Neural crest cell (in vitro differentiated cells): ENCODE measurements around the gene PATE4. TPM values are rescaled to one million over a fixed set of nuclear protein-coding genes. Genes with fewer than 3 reads are reported as not detected.
A peak's percentile ranks its signal among the peaks of the same experiment; 100 is the strongest.

Experiments used
- DNase-seq: peaks from one replicate; pipeline ENCODE4 v3.0.0; 2021; ENCODE audit warnings: low read depth, mixed read lengths, low spot score
- H3K27ac Mint-ChIP-seq: one replicate; pipeline ENCODE4 v1.8.0; 2021; ENCODE audit warnings: mild to moderate bottlenecking, mixed read lengths; ENCODE audit not compliant: unreplicated experiment
- H3K27me3 Mint-ChIP-seq: 2 replicates; pipeline ENCODE4 v1.8.0; 2021; ENCODE audit warnings: low read depth, mild to moderate bottlenecking, mixed read lengths
- H3K36me3 Mint-ChIP-seq: 2 replicates; pipeline ENCODE4 v1.8.0; 2021; ENCODE audit warnings: low read depth, mild to moderate bottlenecking, mixed read lengths
- H3K4me1 Mint-ChIP-seq: 2 replicates; pipeline ENCODE4 v1.8.0; 2021; ENCODE audit warnings: mixed read lengths
- H3K4me3 Mint-ChIP-seq: one replicate; pipeline ENCODE4 v1.8.0; 2021; ENCODE audit warnings: mild to moderate bottlenecking, mixed read lengths
- H3K9me3 Mint-ChIP-seq: 2 replicates; pipeline ENCODE4 v1.8.0; 2021; ENCODE audit warnings: mixed read lengths
- CTCF ChIP-seq: fragments of 200-600 bp; sonication (generic); conservative IDR thresholded peaks from 2 replicates; pipeline ENCODE4 v1.5.0; 2021; ENCODE audit warnings: antibody characterized with exemption, mild to moderate bottlenecking
- total RNA-seq: library from RNA; stranded (reverse); gene quantifications from 2 replicates; pipeline ENCODE4 v1.2.1, GENCODE V29; 2021

The PATE4 gene
- total RNA-seq, 1 donor from 2014 or later = not detected

DNA sequence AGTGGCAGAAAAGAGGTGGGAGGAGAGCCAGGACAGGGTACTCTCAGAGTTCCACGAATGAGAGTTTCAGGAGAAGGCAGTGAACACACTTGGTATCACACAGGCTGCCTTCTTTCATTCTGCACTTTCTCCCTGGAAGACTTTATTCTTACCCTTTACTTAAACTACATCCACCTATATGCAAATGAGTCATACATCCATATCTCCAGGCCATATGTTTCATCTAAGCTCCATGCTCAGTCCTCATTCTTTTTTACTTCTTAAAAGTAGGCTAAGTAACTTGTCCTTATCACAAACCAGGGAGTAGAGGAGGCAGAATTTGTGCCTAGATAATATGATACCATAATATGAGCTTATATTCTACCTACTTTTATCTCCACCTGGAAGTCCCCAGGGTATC lies 48.2 kb downstream of the PATE4 start:
- Mint-ChIP-seq H3K4me1 (no peaks in the 10 kb centered on the region), H3K27ac (no peak overlapping the region), H3K4me3 (no peak overlapping the region), H3K27me3 (peaks cover 20% of the 10 kb centered on the region), H3K9me3 (no peaks in the 10 kb centered on the region), H3K36me3 (no peaks in the 10 kb centered on the region)
- DNase-seq = no peak
- TF ChIP-seq CTCF = no peak

- DNase-seq = no peak
- Mint-ChIP-seq H3K27ac (no peak overlapping the region), H3K4me1 (peaks cover 4% of the 10 kb centered on the region), H3K27me3 (peaks cover 18% of the 10 kb centered on the region), H3K4me3 (no peak overlapping the region), H3K9me3 (no peaks in the 10 kb centered on the region), H3K36me3 (peaks cover 2% of the 10 kb centered on the region)
- TF ChIP-seq CTCF = no peak
Observed at GRCh38 chr11:125883375-125883774, 50.3 kb downstream of the PATE4 start.

- Mint-ChIP-seq H3K36me3 (peaks cover 5% of the 10 kb centered on the region), H3K4me1 (peaks cover 11% of the 10 kb centered on the region), H3K9me3 (no peaks in the 10 kb centered on the region), H3K27ac (no peak overlapping the region), H3K27me3 (peaks cover 3% of the 10 kb centered on the region), H3K4me3 (peak overlapping the region; percentile 91)
- no peak for TF ChIP-seq CTCF
- DNase-seq = no peak
Observed at GRCh38 chr11:125886997-125887372, 53.9 kb downstream of the PATE4 start.

GRCh38 chr11:125887373-125888324 lies 54.5 kb downstream of the PATE4 start, which contains the start of gene HYLS1:
TSS of gene HYLS1 (plus strand) at chr11:125887668. CDS start at chr11:125899369, 11,701 bp downstream.
- DNase-seq = peak; percentile 77
- Mint-ChIP-seq H3K4me3 (peak within 1 kb of the TSS; percentile 91), H3K27ac (peak within 1 kb of the TSS; percentile 75), H3K27me3 (no peaks in the 10 kb centered on the region), H3K36me3 (peaks cover 5% of the 10 kb centered on the region), H3K9me3 (no peaks in the 10 kb centered on the region), H3K4me1 (peaks cover 11% of the 10 kb centered on the region)
- peak; percentile 25 for TF ChIP-seq CTCF

Other genes starting within 250 kb of the PATE4 start
- 133 and 144 TPM in 2 replicates for gene STT3A, start 240.5 kb upstream of the PATE4 start, total RNA-seq
- 105 and 106 TPM in 2 replicates for gene CHEK1, start 208.2 kb upstream of the PATE4 start, total RNA-seq
- gene ACRV1, start 152.5 kb upstream of the PATE4 start, total RNA-seq = 0.73 and 1.2 TPM in 2 replicates
- not detected in 2 replicates for gene PATE1, start 87.0 kb upstream of the PATE4 start, total RNA-seq
- gene PATE2, start 54.5 kb upstream of the PATE4 start, total RNA-seq = 0.70 TPM in 1 of 2 replicates, not detected in the other
- not detected in 2 replicates for gene PATE3, start 45.2 kb upstream of the PATE4 start, total RNA-seq
- 7.1 and 7.7 TPM in 2 replicates for gene HYLS1, start 54.4 kb downstream of the PATE4 start, total RNA-seq
- 14.9 and 17.4 TPM in 2 replicates for gene PUS3, start 69.9 kb downstream of the PATE4 start, total RNA-seq
- gene DDX25, start 71.2 kb downstream of the PATE4 start, total RNA-seq = 1.4 and 2.3 TPM in 2 replicates
- gene VSIG10L2, start 112.7 kb downstream of the PATE4 start, total RNA-seq = not detected in 2 replicates
- 21.3 and 22.1 TPM in 2 replicates for gene CDON, start 229.6 kb downstream of the PATE4 start, total RNA-seq